PC-9 (cell line): ENCODE measurements around the gene MYL4. TPM values are rescaled to one million over a fixed set of nuclear protein-coding genes. Genes with fewer than 3 reads are reported as not detected.

Source experiments
- BruUV-seq: library from RNA; stranded (reverse); fragments of 400-500 nt; replicated peaks from 2 replicates; lab custom pipeline; 2021; lab: Mats Ljungman, UMichigan
- CTCF ChIA-PET: fragments of 300-600 bp; sonication (Branson Sonifier 250); formaldehyde crosslinking; loops from one replicate; lab custom pipeline; 2022; ENCODE audit warnings: antibody characterized with exemption; lab: Charles Lee
- POLR2A ChIA-PET: fragments of 300-600 bp; sonication (Branson Sonifier 250); formaldehyde crosslinking; loops from one replicate; lab custom pipeline; 2022; ENCODE audit warnings: antibody characterized with exemption; ENCODE audit not compliant: unreplicated experiment; lab: Charles Lee
- DNase-seq, 2 experiments: peaks; one replicate each; pipeline versions ENCODE4 v3.0.0 to v3.0.0-alpha.2; 2015 to 2022; ENCODE audit warnings: mixed read lengths in 1 of 2
- H2AFZ ChIP-seq: fragments of 200-600 bp; sonication (generic); 2 replicates; pipeline ENCODE4 v1.8.1; 2017; ENCODE audit warnings: antibody characterized with exemption
- H3F3A ChIP-seq: fragments of 200-600 bp; sonication (generic); 2 replicates; pipeline ENCODE4 v1.8.1; 2017; ENCODE audit warnings: antibody characterized with exemption, mild to moderate bottlenecking, low read depth; ENCODE audit not compliant: insufficient read depth
- H3K27ac ChIP-seq: fragments of 200-600 bp; sonication (generic); 2 replicates; pipeline ENCODE4 v1.6.1; 2016; ENCODE audit warnings: mixed run types
- H3K27me3 ChIP-seq: fragments of 200-600 bp; sonication (generic); 2 replicates; pipeline ENCODE4 v1.6.1; 2016; ENCODE audit warnings: low read depth, mixed run types; ENCODE audit not compliant: insufficient read depth
- H3K36me3 ChIP-seq: fragments of 200-600 bp; sonication (generic); 2 replicates; pipeline ENCODE4 v1.6.1; 2016; ENCODE audit warnings: low read depth, mixed run types
- H3K4me1 ChIP-seq: fragments of 200-600 bp; sonication (generic); replicated peaks from 2 replicates; pipeline ENCODE4 v1.6.1; 2016; ENCODE audit warnings: mixed run types; ENCODE audit not compliant: insufficient read depth
- H3K4me2 ChIP-seq: fragments of 200-600 bp; sonication (generic); 2 replicates; pipeline ENCODE4 v1.6.1; 2017; ENCODE audit warnings: mixed run types
- H3K4me3 ChIP-seq: fragments of 200-600 bp; sonication (generic); 2 replicates; pipeline ENCODE4 v1.6.1; 2016; ENCODE audit warnings: mixed run types
- H3K79me2 ChIP-seq: fragments of 200-600 bp; sonication (generic); 2 replicates; pipeline ENCODE4 v1.6.1; 2017; ENCODE audit warnings: low read depth, mixed run types
- H3K9me2 ChIP-seq: fragments of 200-600 bp; sonication (generic); 2 replicates; pipeline ENCODE4 v1.8.1; 2017; ENCODE audit warnings: mild to moderate bottlenecking; ENCODE audit not compliant: insufficient read depth
- H3K9me3 ChIP-seq: fragments of 200-600 bp; sonication (generic); 2 replicates; pipeline ENCODE4 v1.8.1; 2016; ENCODE audit warnings: low read depth; ENCODE audit not compliant: insufficient read depth
- H4K20me1 ChIP-seq: fragments of 200-600 bp; sonication (generic); 2 replicates; pipeline ENCODE4 v1.8.1; 2017; ENCODE audit not compliant: insufficient read depth
- EZH2 ChIP-seq: fragments of 200-600 bp; sonication (generic); IDR thresholded peaks from 2 replicates; pipeline ENCODE4 v1.8.0; 2017; ENCODE audit warnings: antibody characterized with exemption, low read depth
- intact Hi-C: fragments of 100-400 bp; cut with micrococcal nuclease; formaldehyde crosslinking; loops from one replicate; pipeline ENCODE4 v1.10.0; 2022; ENCODE audit not compliant: unreplicated experiment
- total RNA-seq: library from RNA; stranded (reverse); gene quantifications from 2 replicates; pipeline ENCODE4 v1.2.3, GENCODE V29; 2021
- TF ChIP-seq, protein P1 (sequence below): fragments of 200-600 bp; sonication (generic); conservative IDR thresholded peaks from 2 replicates; pipeline ENCODE4 v1.6.1; 2017; ENCODE audit warnings: mixed run types, antibody characterized with exemption, mild to moderate bottlenecking, moderate library complexity

The MYL4 gene
- total RNA-seq, 1 experiment from 2014 or later, result not detected

DNA sequence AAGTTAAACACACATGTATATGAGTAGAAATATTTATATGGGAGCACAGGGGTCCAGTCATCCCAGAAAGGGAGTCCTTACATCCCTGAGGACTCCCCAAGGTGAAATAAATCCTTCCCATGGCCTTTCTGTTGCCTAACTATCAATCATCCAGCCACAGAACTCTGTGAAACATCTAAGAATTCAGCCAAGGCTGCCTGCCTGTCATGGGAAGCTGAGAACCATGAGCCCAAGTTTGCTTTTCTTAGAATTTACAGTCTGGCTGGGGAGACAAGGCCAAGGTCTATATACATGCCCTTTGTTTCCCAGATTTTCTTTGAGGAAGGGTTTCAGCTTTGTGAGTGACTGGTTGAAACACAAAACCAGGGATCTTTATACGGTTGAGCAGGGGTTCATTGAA, 15.8 kb downstream of the MYL4 start:
- no peaks in the 10 kb centered on the region for H3K36me3 ChIP-seq
- H3F3A ChIP-seq, result peaks cover 18% of the 10 kb centered on the region; the same call in 1 of the 2 replicates
- H3K4me1 ChIP-seq, result peaks cover 44% of the 10 kb centered on the region
- no peaks in the 10 kb centered on the region for H3K79me2 ChIP-seq
- BruUV-seq, result no TSS peak
- CTCF ChIA-PET, result no interaction called here
- H2AFZ ChIP-seq, result no peak overlapping the region
- no peak for TF ChIP-seq EZH2
- TF ChIP-seq, protein P1, sequence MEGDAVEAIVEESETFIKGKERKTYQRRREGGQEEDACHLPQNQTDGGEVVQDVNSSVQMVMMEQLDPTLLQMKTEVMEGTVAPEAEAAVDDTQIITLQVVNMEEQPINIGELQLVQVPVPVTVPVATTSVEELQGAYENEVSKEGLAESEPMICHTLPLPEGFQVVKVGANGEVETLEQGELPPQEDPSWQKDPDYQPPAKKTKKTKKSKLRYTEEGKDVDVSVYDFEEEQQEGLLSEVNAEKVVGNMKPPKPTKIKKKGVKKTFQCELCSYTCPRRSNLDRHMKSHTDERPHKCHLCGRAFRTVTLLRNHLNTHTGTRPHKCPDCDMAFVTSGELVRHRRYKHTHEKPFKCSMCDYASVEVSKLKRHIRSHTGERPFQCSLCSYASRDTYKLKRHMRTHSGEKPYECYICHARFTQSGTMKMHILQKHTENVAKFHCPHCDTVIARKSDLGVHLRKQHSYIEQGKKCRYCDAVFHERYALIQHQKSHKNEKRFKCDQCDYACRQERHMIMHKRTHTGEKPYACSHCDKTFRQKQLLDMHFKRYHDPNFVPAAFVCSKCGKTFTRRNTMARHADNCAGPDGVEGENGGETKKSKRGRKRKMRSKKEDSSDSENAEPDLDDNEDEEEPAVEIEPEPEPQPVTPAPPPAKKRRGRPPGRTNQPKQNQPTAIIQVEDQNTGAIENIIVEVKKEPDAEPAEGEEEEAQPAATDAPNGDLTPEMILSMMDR, result no peak
- no peaks in the 10 kb centered on the region for H3K27me3 ChIP-seq
- no peaks in the 10 kb centered on the region for H4K20me1 ChIP-seq
- no peak overlapping the region for H3K4me3 ChIP-seq
- H3K9me2 ChIP-seq, result no peaks in the 10 kb centered on the region
- DNase-seq, result no peak
- H3K4me2 ChIP-seq, result peak overlapping the region; percentile 43
- intact Hi-C loops, result no loop called here
- POLR2A ChIA-PET, result no interaction called here
- no peaks in the 10 kb centered on the region for H3K9me3 ChIP-seq
- H3K27ac ChIP-seq, result peak overlapping the region; percentile 73

- H3K9me2 ChIP-seq, result no peaks in the 10 kb centered on the region
- DNase-seq, result peak; percentile 16 to 72
- no peaks in the 10 kb centered on the region for H3K36me3 ChIP-seq
- intact Hi-C loops, result no loop called here
- POLR2A ChIA-PET, result no interaction called here
- no peaks in the 10 kb centered on the region for H4K20me1 ChIP-seq
- no peaks in the 10 kb centered on the region for H3K9me3 ChIP-seq
- H3K4me2 ChIP-seq, result peak overlapping the region; percentile 43
- no TSS peak for BruUV-seq
- H3K4me3 ChIP-seq, result no peak overlapping the region
- H3K79me2 ChIP-seq, result no peaks in the 10 kb centered on the region
- TF ChIP-seq, protein P1, result no peak
- TF ChIP-seq EZH2, result no peak
- no peaks in the 10 kb centered on the region for H3K27me3 ChIP-seq
- CTCF ChIA-PET, result interaction anchor here (1.0 kb wide), 1 partner anchor 90 kb away, joined by 4 read pairs; no protein-coding TSS in a partner anchor
- peak overlapping the region; percentile 73 for H3K27ac ChIP-seq
- peaks cover 23% of the 10 kb centered on the region for H3F3A ChIP-seq
- no peak overlapping the region for H2AFZ ChIP-seq
- peaks cover 48% of the 10 kb centered on the region for H3K4me1 ChIP-seq
These were observed 16.3 kb downstream of the MYL4 start for GRCh38 chr17:47225436-47225858.

GRCh38 chr17:47225911-47226688, 17.0 kb downstream of the MYL4 start:
- TF ChIP-seq, protein P1, result no peak
- no peak for TF ChIP-seq EZH2
- H3K27ac ChIP-seq, result peak overlapping the region; percentile 73
- no peak overlapping the region for H3K4me3 ChIP-seq
- H3K4me1 ChIP-seq, result peaks cover 55% of the 10 kb centered on the region
- DNase-seq, result no peak
- CTCF ChIA-PET, result interaction anchor here (1.0 kb wide), 1 partner anchor 89 kb away, joined by 4 read pairs; no protein-coding TSS in a partner anchor
- H4K20me1 ChIP-seq, result no peaks in the 10 kb centered on the region
- no peaks in the 10 kb centered on the region for H3K9me2 ChIP-seq
- BruUV-seq, result no TSS peak
- H3K27me3 ChIP-seq, result no peaks in the 10 kb centered on the region
- intact Hi-C loops, result no loop called here
- POLR2A ChIA-PET, result no interaction called here
- no peak overlapping the region for H2AFZ ChIP-seq
- no peaks in the 10 kb centered on the region for H3K36me3 ChIP-seq
- H3K4me2 ChIP-seq, result peak overlapping the region; percentile 43
- H3K79me2 ChIP-seq, result no peaks in the 10 kb centered on the region
- H3K9me3 ChIP-seq, result no peaks in the 10 kb centered on the region
- H3F3A ChIP-seq, result peaks cover 26% of the 10 kb centered on the region
